HepG2 (cell line): ENCODE measurements around the gene TXNDC12. TPM values are rescaled to one million over a fixed set of nuclear protein-coding genes. Genes with fewer than 3 reads are reported as not detected.

Experiments used
- ARNTL ChIP-seq: sonication (generic); formaldehyde crosslinking; IDR thresholded peaks from 2 replicates; pipeline ENCODE4 v1.4.0; 2020; ENCODE audit warnings: mild to moderate bottlenecking, missing genetic modification reagents
- ETV5 ChIP-seq: IDR thresholded peaks from 2 replicates; pipeline ENCODE4 v1.6.1; 2018; ENCODE audit warnings: missing biosample characterization, missing genetic modification reagents, inconsistent platforms, borderline replicate concordance
- SNAI1 ChIP-seq: sonication (generic); formaldehyde crosslinking; IDR thresholded peaks from 2 replicates; pipeline ENCODE4 v1.5.0; 2020; ENCODE audit warnings: mild to moderate bottlenecking, missing genetic modification reagents, borderline replicate concordance
- THYN1 ChIP-seq: sonication (generic); formaldehyde crosslinking; IDR thresholded peaks from 2 replicates; pipeline ENCODE4 v1.8.1; 2023; ENCODE audit warnings: low read depth, mild to moderate bottlenecking, moderate library complexity, missing genetic modification reagents, borderline replicate concordance
- ZBTB38 ChIP-seq: sonication (generic); formaldehyde crosslinking; IDR thresholded peaks from 2 replicates; pipeline ENCODE4 v1.5.1; 2020; ENCODE audit warnings: mild to moderate bottlenecking, missing genetic modification reagents
- ZFP37 ChIP-seq: sonication (generic); formaldehyde crosslinking; IDR thresholded peaks from 2 replicates; pipeline ENCODE4 v1.4.0; 2020; ENCODE audit warnings: missing genetic modification reagents, borderline replicate concordance
- ZNF318 ChIP-seq: sonication (generic); formaldehyde crosslinking; IDR thresholded peaks from 2 replicates; pipeline ENCODE4 v1.4.0; 2020; ENCODE audit warnings: mild to moderate bottlenecking, missing genetic modification reagents
- ZNF563 ChIP-seq: sonication (generic); formaldehyde crosslinking; IDR thresholded peaks from 2 replicates; pipeline ENCODE4 v1.8.0; 2022; ENCODE audit warnings: mild to moderate bottlenecking, moderate library complexity, missing genetic modification reagents
- ZNF644 ChIP-seq: IDR thresholded peaks from 2 replicates; pipeline ENCODE4 v1.6.1; 2016; ENCODE audit warnings: low read depth
- ZNF678 ChIP-seq: sonication (generic); formaldehyde crosslinking; IDR thresholded peaks from 2 replicates; pipeline ENCODE4 v1.4.0; 2020; ENCODE audit warnings: mild to moderate bottlenecking, missing genetic modification reagents
- ZNF775 ChIP-seq: sonication (generic); formaldehyde crosslinking; IDR thresholded peaks from 2 replicates; pipeline ENCODE4 v1.4.0; 2020; ENCODE audit warnings: missing genetic modification reagents, mild to moderate bottlenecking, moderate library complexity, borderline replicate concordance
- ZNF891 ChIP-seq: sonication (generic); formaldehyde crosslinking; IDR thresholded peaks from 2 replicates; pipeline ENCODE4 v1.5.0; 2020; ENCODE audit warnings: mild to moderate bottlenecking, missing genetic modification reagents
- polyA plus RNA-seq, 8 experiments: library from polyadenylated mRNA; depleted of rRNA in 3 of 8; stranded (reverse) in 7 of 8; unstranded in 1 of 8; fragments of >200 nt; fragmentation: Illumina TruSeq in 4 of 8; extraction: Trizol in 4 of 8; gene quantifications; 2 replicates each; pipeline versions ENCODE4 v1.2.1 to v1.2.3, GENCODE V29; 2011 to 2016; ENCODE audit warnings: low read depth in 4 of 8, missing spikeins in 1 of 8, mixed read lengths in 1 of 8; ENCODE audit not compliant: insufficient read depth in 1 of 8
- total RNA-seq, 5 experiments: library from RNA; depleted of rRNA; stranded (reverse); fragments of >200 nt; fragmentation: Illumina TruSeq; extraction: Trizol; gene quantifications; 2 replicates each; pipeline ENCODE4 v1.2.3, GENCODE V29; 2016; ENCODE audit warnings: low read depth in 1 of 5
- TF ChIP-seq, protein P1 (sequence below): sonication (generic); formaldehyde crosslinking; IDR thresholded peaks from 2 replicates; pipeline ENCODE4 v1.8.0; 2022; ENCODE audit warnings: mild to moderate bottlenecking, missing genetic modification reagents; ENCODE audit not compliant: insufficient replicate concordance
- TF ChIP-seq, protein P2 (sequence below): sonication (generic); formaldehyde crosslinking; conservative IDR thresholded peaks from 2 replicates; pipeline ENCODE4 v1.4.0; 2020; ENCODE audit warnings: mild to moderate bottlenecking, missing genetic modification reagents, moderate library complexity

TXNDC12 gene
- total and polyA plus RNA-seq, 2 of the 13 experiments (the other 11 are each of a cell fraction or from before 2014, with no cell fraction given) = 65.6 to 67.2 TPM

DNA sequence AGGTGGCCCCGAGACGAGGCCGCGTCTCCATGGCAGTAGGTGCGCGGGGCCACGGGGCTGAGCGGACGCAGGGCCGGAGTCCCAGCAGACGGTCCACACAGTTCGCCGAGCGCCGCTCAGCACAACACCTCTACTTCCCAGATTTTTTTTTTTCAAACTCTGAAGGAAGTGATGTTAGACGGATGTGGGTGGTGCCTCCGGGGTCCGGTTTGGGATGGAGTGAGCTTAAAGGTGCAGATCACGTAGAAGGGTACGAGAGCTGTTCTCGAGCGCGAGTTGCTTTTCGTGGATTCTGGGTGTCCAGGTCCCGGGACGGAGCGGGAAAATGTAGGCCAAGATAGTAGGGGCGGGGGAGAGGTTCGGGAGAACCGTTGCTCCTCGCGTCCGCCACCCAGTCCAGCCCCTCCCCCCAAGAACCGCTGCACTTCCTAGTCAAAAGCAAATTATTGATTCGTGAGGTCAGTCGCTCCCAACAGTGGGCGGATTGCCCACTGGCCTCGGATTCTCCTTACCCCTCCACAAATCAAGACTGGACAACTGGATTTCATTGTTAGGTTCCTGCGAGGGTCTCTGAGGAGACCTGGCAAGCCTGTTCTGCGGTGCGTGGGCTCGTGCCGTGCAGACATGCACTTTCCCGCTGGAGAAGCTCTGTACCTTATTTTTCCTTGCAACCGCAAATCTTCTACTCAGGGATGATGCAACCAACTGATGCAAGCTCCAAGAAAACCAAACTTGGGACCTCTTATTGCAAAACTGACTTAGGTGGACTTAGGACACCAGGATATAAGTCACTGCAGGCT is at the start of gene TXNDC12 (continued):
- TF ChIP-seq ZNF318 (CRISPR knock-in tag) (no peak), ZNF775 (CRISPR knock-in tag) (peak; percentile 13; the same call in 1 of the 2 replicates), ZNF678 (CRISPR knock-in tag) (0 out of 2 replicates have a peak, but pooled peaks have one; percentile 25), THYN1 (CRISPR knock-in tag) (no peak), ZNF644 (CRISPR knock-in tag) (no peak), ZNF891 (CRISPR knock-in tag) (peak; percentile 76; the same call in 1 of the 2 replicates), ETV5 (peak; percentile 79), SNAI1 (CRISPR knock-in tag) (peak; percentile 75; the same call in 1 of the 2 replicates), ZBTB38 (peak; percentile 73; the same call in 1 of the 2 replicates), ZNF563 (CRISPR knock-in tag) (peak; percentile 74; the same call in 1 of the 2 replicates), ARNTL (CRISPR knock-in tag) (no peak; the same call in 1 of the 2 replicates), ZFP37 (CRISPR knock-in tag) (0 out of 2 replicates have a peak, but pooled peaks have one; percentile 24)
- TF ChIP-seq, protein P1, sequence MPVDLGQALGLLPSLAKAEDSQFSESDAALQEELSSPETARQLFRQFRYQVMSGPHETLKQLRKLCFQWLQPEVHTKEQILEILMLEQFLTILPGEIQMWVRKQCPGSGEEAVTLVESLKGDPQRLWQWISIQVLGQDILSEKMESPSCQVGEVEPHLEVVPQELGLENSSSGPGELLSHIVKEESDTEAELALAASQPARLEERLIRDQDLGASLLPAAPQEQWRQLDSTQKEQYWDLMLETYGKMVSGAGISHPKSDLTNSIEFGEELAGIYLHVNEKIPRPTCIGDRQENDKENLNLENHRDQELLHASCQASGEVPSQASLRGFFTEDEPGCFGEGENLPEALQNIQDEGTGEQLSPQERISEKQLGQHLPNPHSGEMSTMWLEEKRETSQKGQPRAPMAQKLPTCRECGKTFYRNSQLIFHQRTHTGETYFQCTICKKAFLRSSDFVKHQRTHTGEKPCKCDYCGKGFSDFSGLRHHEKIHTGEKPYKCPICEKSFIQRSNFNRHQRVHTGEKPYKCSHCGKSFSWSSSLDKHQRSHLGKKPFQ (CRISPR knock-in tag) = peak; percentile 72
- TF ChIP-seq, protein P2, sequence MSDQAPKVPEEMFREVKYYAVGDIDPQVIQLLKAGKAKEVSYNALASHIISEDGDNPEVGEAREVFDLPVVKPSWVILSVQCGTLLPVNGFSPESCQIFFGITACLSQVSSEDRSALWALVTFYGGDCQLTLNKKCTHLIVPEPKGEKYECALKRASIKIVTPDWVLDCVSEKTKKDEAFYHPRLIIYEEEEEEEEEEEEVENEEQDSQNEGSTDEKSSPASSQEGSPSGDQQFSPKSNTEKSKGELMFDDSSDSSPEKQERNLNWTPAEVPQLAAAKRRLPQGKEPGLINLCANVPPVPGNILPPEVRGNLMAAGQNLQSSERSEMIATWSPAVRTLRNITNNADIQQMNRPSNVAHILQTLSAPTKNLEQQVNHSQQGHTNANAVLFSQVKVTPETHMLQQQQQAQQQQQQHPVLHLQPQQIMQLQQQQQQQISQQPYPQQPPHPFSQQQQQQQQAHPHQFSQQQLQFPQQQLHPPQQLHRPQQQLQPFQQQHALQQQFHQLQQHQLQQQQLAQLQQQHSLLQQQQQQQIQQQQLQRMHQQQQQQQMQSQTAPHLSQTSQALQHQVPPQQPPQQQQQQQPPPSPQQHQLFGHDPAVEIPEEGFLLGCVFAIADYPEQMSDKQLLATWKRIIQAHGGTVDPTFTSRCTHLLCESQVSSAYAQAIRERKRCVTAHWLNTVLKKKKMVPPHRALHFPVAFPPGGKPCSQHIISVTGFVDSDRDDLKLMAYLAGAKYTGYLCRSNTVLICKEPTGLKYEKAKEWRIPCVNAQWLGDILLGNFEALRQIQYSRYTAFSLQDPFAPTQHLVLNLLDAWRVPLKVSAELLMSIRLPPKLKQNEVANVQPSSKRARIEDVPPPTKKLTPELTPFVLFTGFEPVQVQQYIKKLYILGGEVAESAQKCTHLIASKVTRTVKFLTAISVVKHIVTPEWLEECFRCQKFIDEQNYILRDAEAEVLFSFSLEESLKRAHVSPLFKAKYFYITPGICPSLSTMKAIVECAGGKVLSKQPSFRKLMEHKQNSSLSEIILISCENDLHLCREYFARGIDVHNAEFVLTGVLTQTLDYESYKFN (CRISPR knock-in tag) = peak; percentile 57
